ENCODE results near the gene MUCL3. TPM values are rescaled to one million over a fixed set of nuclear protein-coding genes. Genes with fewer than 3 reads are reported as not detected.
"Not testable (repeated sequence)": the region's sequence is repeated elsewhere in the genome, so short reads cannot be mapped to it uniquely, and the experiment has no call there.

The MUCL3 gene
- total and polyA plus RNA-seq, 2 donors: not detected

GRCh38 chr6:30917041-30917440 lies 23.7 kb upstream of the MUCL3 start:
- DNase-seq (ENCODE audit: extremely low spot score): no peak
- H3K36me3 ChIP-seq (ENCODE audit: insufficient read depth): no peaks in the 10 kb centered on the region
- H3K4me1 ChIP-seq (ENCODE audit: insufficient read depth): no peaks in the 10 kb centered on the region
- no peak overlapping the region for H3K4me3 ChIP-seq (ENCODE audit: low read depth, low read length)
- H3K27ac ChIP-seq (ENCODE audit: low read depth): no peak overlapping the region
- WGBS: 90% methylated on average over 7 of the region's 7 CpGs

- 91% methylated on average over 8 of the region's 8 CpGs for WGBS
- Histone ChIP-seq H3K4me1 (ENCODE audit: insufficient read depth) (no peaks in the 10 kb centered on the region), H3K27ac (ENCODE audit: low read depth) (no peak overlapping the region), H3K4me3 (ENCODE audit: low read depth, low read length) (no peak overlapping the region), H3K36me3 (ENCODE audit: insufficient read depth) (no peaks in the 10 kb centered on the region)
- no peak for DNase-seq (ENCODE audit: extremely low spot score)
These were observed 23.3 kb upstream of the MUCL3 start for GRCh38 chr6:30917487-30917886.

- Histone ChIP-seq H3K4me3 (ENCODE audit: low read depth, low read length) (no peak overlapping the region), H3K27ac (ENCODE audit: low read depth) (no peak overlapping the region), H3K4me1 (ENCODE audit: insufficient read depth) (no peaks in the 10 kb centered on the region), H3K36me3 (ENCODE audit: insufficient read depth) (peaks cover 2% of the 10 kb centered on the region)
- DNase-seq (ENCODE audit: extremely low spot score): no peak
- WGBS: 94% methylated on average over 8 of the region's 8 CpGs
These were observed 22.1 kb upstream of the MUCL3 start for GRCh38 chr6:30918670-30919069.

- 92% methylated on average over 7 of the region's 7 CpGs for WGBS
- H3K4me3 ChIP-seq (ENCODE audit: low read depth, low read length): no peak overlapping the region
- no peaks in the 10 kb centered on the region for H3K4me1 ChIP-seq (ENCODE audit: insufficient read depth)
- no peak for DNase-seq (ENCODE audit: extremely low spot score)
- no peak overlapping the region for H3K27ac ChIP-seq (ENCODE audit: low read depth)
- H3K36me3 ChIP-seq (ENCODE audit: insufficient read depth): peaks cover 2% of the 10 kb centered on the region
These were observed 18.3 kb upstream of the MUCL3 start for GRCh38 chr6:30922447-30922852.

- not testable (repeated sequence) for H3K27ac ChIP-seq (ENCODE audit: low read depth); DNase-seq (ENCODE audit: extremely low spot score); H3K36me3 ChIP-seq (ENCODE audit: insufficient read depth); H3K4me1 ChIP-seq (ENCODE audit: insufficient read depth); H3K4me3 ChIP-seq (ENCODE audit: low read depth, low read length)
- 84% methylated on average over 9 of the region's 9 CpGs for WGBS
These were observed 16.6 kb upstream of the MUCL3 start for GRCh38 chr6:30924040-30924627.

- Histone ChIP-seq H3K36me3 (ENCODE audit: insufficient read depth) (peaks cover 2% of the 10 kb centered on the region), H3K4me1 (ENCODE audit: insufficient read depth) (no peaks in the 10 kb centered on the region), H3K27ac (ENCODE audit: low read depth) (no peak overlapping the region), H3K4me3 (ENCODE audit: low read depth, low read length) (no peak overlapping the region)
- WGBS: 89% methylated on average over 4 of the region's 4 CpGs
- no peak for DNase-seq (ENCODE audit: extremely low spot score)
These were observed 14.1 kb upstream of the MUCL3 start for GRCh38 chr6:30926644-30927043.

- not testable (repeated sequence) for H3K27ac ChIP-seq (ENCODE audit: low read depth); H3K36me3 ChIP-seq (ENCODE audit: insufficient read depth); DNase-seq (ENCODE audit: extremely low spot score); H3K4me3 ChIP-seq (ENCODE audit: low read depth, low read length); H3K4me1 ChIP-seq (ENCODE audit: insufficient read depth)
- 97% methylated on average over 3 of the region's 3 CpGs for WGBS
These were observed 13.7 kb upstream of the MUCL3 start for GRCh38 chr6:30927080-30927479.

GRCh38 chr6:30928677-30929076 lies 12.1 kb upstream of the MUCL3 start:
- H3K27ac ChIP-seq (ENCODE audit: low read depth): no peak overlapping the region
- 82% methylated on average over 3 of the region's 3 CpGs for WGBS
- no peak overlapping the region for H3K4me3 ChIP-seq (ENCODE audit: low read depth, low read length)
- DNase-seq (ENCODE audit: extremely low spot score): no peak
- H3K36me3 ChIP-seq (ENCODE audit: insufficient read depth): no peaks in the 10 kb centered on the region
- H3K4me1 ChIP-seq (ENCODE audit: insufficient read depth): no peaks in the 10 kb centered on the region

- Histone ChIP-seq H3K4me3 (ENCODE audit: low read depth, low read length) (no peak overlapping the region), H3K27ac (ENCODE audit: low read depth) (no peak overlapping the region), H3K4me1 (ENCODE audit: insufficient read depth) (no peaks in the 10 kb centered on the region), H3K36me3 (ENCODE audit: insufficient read depth) (no peaks in the 10 kb centered on the region)
- 92% methylated on average over 4 of the region's 4 CpGs for WGBS
- DNase-seq (ENCODE audit: extremely low spot score): no peak
These were observed 10.3 kb upstream of the MUCL3 start for GRCh38 chr6:30930506-30930905.

- H3K4me3 ChIP-seq (ENCODE audit: low read depth, low read length): no peak overlapping the region
- H3K36me3 ChIP-seq (ENCODE audit: insufficient read depth): no peaks in the 10 kb centered on the region
- WGBS: 68% methylated on average over 8 of the region's 8 CpGs
- no peak overlapping the region for H3K27ac ChIP-seq (ENCODE audit: low read depth)
- no peak for DNase-seq (ENCODE audit: extremely low spot score)
- H3K4me1 ChIP-seq (ENCODE audit: insufficient read depth): no peaks in the 10 kb centered on the region
These were observed 9.5 kb upstream of the MUCL3 start for GRCh38 chr6:30931272-30931671.

- DNase-seq (ENCODE audit: extremely low spot score): no peak
- whole genome bisulfite sequencing: 85% methylated on average over 7 of the region's 7 CpGs
These were observed 8.7 kb upstream of the MUCL3 start, which contains the start of gene SFTA2 for GRCh38 chr6:30931969-30932645. TSS of gene SFTA2 (minus strand) at chr6:30932170. CDS start at chr6:30932096, 74 bp downstream.

GRCh38 chr6:30932665-30933365 lies 8.0 kb upstream of the MUCL3 start:
- H3K36me3 ChIP-seq (ENCODE audit: insufficient read depth): no peaks in the 10 kb centered on the region
- no peak for DNase-seq (ENCODE audit: extremely low spot score)
- no peak overlapping the region for H3K4me3 ChIP-seq (ENCODE audit: low read depth, low read length)
- H3K4me1 ChIP-seq (ENCODE audit: insufficient read depth): no peaks in the 10 kb centered on the region
- no peak overlapping the region for H3K27ac ChIP-seq (ENCODE audit: low read depth)
- WGBS: 80% methylated on average over 6 of the region's 6 CpGs

More at GRCh38 chr6:30931969-30932645, 8.7 kb upstream of the MUCL3 start, which contains the start of gene SFTA2:
- no peak within 1 kb of the TSS for H3K27ac ChIP-seq (ENCODE audit: low read depth)
- H3K4me3 ChIP-seq (ENCODE audit: low read depth, low read length): no peak within 1 kb of the TSS
- no peaks in the 10 kb centered on the region for H3K36me3 ChIP-seq (ENCODE audit: insufficient read depth)
- H3K4me1 ChIP-seq (ENCODE audit: insufficient read depth): no peaks in the 10 kb centered on the region

- no peak for DNase-seq (ENCODE audit: extremely low spot score)
These were observed 5.8 kb upstream of the MUCL3 start for GRCh38 chr6:30935018-30935417.

GRCh38 chr6:30937265-30937664 lies 3.5 kb upstream of the MUCL3 start:
- H3K4me3 ChIP-seq (ENCODE audit: low read depth, low read length): no peak overlapping the region
- no peaks in the 10 kb centered on the region for H3K4me1 ChIP-seq (ENCODE audit: insufficient read depth)
- no peak overlapping the region for H3K27ac ChIP-seq (ENCODE audit: low read depth)
- H3K36me3 ChIP-seq (ENCODE audit: insufficient read depth): no peaks in the 10 kb centered on the region
- no peak for DNase-seq (ENCODE audit: extremely low spot score)
- WGBS: 70% methylated on average over 6 of the region's 6 CpGs

More at GRCh38 chr6:30935018-30935417, 5.8 kb upstream of the MUCL3 start:
- no peaks in the 10 kb centered on the region for H3K4me1 ChIP-seq (ENCODE audit: insufficient read depth)
- WGBS: 34% methylated on average over 3 of the region's 3 CpGs
- no peak overlapping the region for H3K27ac ChIP-seq (ENCODE audit: low read depth)
- no peak overlapping the region for H3K4me3 ChIP-seq (ENCODE audit: low read depth, low read length)
- H3K36me3 ChIP-seq (ENCODE audit: insufficient read depth): no peaks in the 10 kb centered on the region
